ENCODE measurements around the gene BSCL2. TPM values are rescaled to one million over a fixed set of nuclear protein-coding genes. Genes with fewer than 3 reads are reported as not detected.

Gene BSCL2
- total and polyA plus RNA-seq, 2 of the 13 experiments (the other 11 are each of a cell fraction or from before 2014, with no cell fraction given): 19.5 to 21.1 TPM

DNA sequence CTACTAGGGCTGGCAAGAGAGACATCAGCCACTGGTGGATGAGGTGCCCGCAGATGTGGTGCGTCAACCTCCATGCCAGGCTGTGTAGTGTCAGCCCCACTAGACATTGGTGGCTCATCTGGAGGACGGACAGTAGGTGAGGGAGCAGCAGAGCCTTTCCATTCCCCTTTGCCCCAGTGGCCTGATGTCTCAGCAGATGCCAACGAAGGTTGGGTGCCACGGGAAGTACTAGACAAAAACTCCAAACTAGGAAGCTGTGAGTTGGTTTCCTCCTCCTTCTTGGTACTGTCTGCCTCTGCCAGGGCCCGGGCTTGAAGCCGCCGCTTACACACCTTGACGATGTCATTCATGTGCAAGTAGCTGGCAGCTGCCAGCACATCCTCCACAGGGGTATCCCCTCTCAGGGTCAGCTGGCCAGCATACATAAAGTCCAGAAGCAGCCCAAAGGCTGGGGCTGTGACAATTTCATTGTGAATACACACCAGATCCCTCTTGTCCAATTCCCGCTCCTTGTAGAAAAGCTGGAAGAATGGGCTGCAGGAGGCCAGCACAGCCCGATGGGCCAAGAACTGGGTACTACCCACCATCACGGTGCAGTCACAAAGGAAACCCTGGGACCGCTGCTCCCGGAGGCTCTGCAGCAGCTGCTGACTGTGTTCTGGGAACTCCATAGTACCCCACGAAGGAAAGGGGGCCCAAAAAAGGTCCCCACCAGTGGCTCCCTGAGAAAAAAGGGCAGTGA lies 45.9 kb upstream of the BSCL2 start:
- DNase-seq (ENCODE audit: low spot score) (no peak), ATAC-seq (peak; percentile 1; the same call in 2 of the 3 replicates), FAIRE-seq (no peak)
- H3K9ac ChIP-seq (ENCODE audit: insufficient read depth, low read depth, low read length): peak overlapping the region; percentile 79
- H3K4me3 ChIP-seq (replicated peaks in 1 of 3; ENCODE audit: insufficient read depth in 1 of 3, low read depth in 2 of 3, low read length in 3 of 3): peak overlapping the region; percentile 37 to 86 (median 55)
- in situ Hi-C loops (cut with HindIII; ENCODE audit: extremely low pct_ligation_motif_present, low pct_unique_long_range_greater_than_20kb): no loop called here
- no peaks in the 10 kb centered on the region for H3K79me2 ChIP-seq (ENCODE audit: insufficient read depth, low read length)
- H3K9me3 ChIP-seq (ENCODE audit: low read length): no peaks in the 10 kb centered on the region
- no peak overlapping the region for H2AFZ ChIP-seq (ENCODE audit: low read length)
- POLR2A ChIA-PET: interaction anchor here (0.5 to 4.4 kb wide), 42 partner anchors 8 to 247 kb away, joined by 3 to 129 read pairs (median 6); partner anchors contain the start of genes AHNAK, B3GAT3, C11orf98 and CSKMT
- H3K4me1 ChIP-seq (ENCODE audit: insufficient read depth, low read length): peaks cover 30% of the 10 kb centered on the region
- CTCF ChIA-PET (ENCODE audit: low intra/inter-chr PET ratio, low total read pairs): no interaction called here
- H4K20me1 ChIP-seq (ENCODE audit: insufficient read depth, low read length): no peaks in the 10 kb centered on the region
- intact Hi-C loops (cut with micrococcal nuclease; ENCODE audit: unreplicated experiment): no loop called here
- no peaks in the 10 kb centered on the region for H3K27me3 ChIP-seq (ENCODE audit: control insufficient read depth in 1 of 2, insufficient read depth in 2 of 2, low read length in 2 of 2)
- TF ChIP-seq ZNF766 (CRISPR knock-in tag; IDR thresholded peaks at IDR 0.05; ENCODE audit: borderline replicate concordance) (0 out of 2 replicates have a peak, but pooled peaks have one; percentile 13), ZNF605 (CRISPR knock-in tag; IDR thresholded peaks at IDR 0.05) (0 out of 2 replicates have a peak, but pooled peaks have one; percentile 25), ARID2 (CRISPR knock-in tag; IDR thresholded peaks at IDR 0.05; ENCODE audit: borderline replicate concordance) (0 out of 2 replicates have a peak, but pooled peaks have one; percentile 35), HOXA3 (CRISPR knock-in tag; IDR thresholded peaks at IDR 0.05) (no peak)
- H3K36me3 ChIP-seq (replicated peaks in 1 of 2; ENCODE audit: control insufficient read depth in 1 of 2, insufficient read depth in 2 of 2, low read length in 2 of 2): peaks cover 6 to 8% of the 10 kb centered on the region in 2 experiments; a peak in 3 of 5 replicates
- WGBS (ENCODE audit: low lambda C conversion rate): 95% methylated on average over 9 of the region's 15 CpGs
- peak overlapping the region; percentile 82 for H3K4me2 ChIP-seq (ENCODE audit: low read depth, low read length)
- peak overlapping the region; percentile 75 for H3K27ac ChIP-seq (ENCODE audit: extremely low read length, insufficient read depth, low read length)
- TSS peak; percentile 86 for BruUV-seq (replicated peaks)

DNA sequence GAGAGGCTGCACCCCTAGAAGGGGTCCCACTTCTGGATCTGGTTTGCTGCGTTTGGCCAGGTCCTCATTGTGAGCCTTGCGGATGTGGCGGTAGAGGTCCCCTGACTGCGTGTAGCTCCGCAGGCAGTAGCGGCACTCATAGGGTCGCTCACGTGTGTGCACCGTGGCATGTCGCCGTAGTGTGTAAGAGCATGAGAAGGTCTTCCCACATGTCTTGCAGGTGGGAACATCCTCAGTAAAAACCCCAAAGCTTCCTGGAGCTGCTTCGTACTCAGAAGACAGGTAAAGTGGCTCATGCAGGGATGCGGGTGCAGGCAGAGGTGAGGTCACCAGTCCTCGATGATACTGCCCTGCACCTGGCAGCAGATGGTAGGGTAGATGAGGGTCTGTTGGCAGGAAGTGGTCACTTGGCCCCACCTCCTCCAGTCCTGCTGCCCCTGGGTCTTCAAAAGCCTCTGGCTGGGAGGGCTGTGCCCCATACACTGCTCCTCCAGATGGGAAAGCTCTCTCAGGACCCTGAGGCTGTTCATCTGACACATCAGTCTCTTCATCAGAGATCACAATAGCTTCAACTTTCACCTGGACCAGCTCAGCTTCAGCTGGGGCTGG lies 45.1 kb upstream of the BSCL2 start:
- Histone ChIP-seq H3K27me3 (ENCODE audit: control insufficient read depth in 1 of 2, insufficient read depth in 2 of 2, low read length in 2 of 2) (no peaks in the 10 kb centered on the region), H3K36me3 (replicated peaks in 1 of 2; ENCODE audit: control insufficient read depth in 1 of 2, insufficient read depth in 2 of 2, low read length in 2 of 2) (peaks cover 6 to 8% of the 10 kb centered on the region in 2 experiments; a peak in 3 of 5 replicates), H3K4me1 (ENCODE audit: insufficient read depth, low read length) (peaks cover 24% of the 10 kb centered on the region), H3K4me3 (replicated peaks in 1 of 3; ENCODE audit: insufficient read depth in 1 of 3, low read depth in 2 of 3, low read length in 3 of 3) (no peak overlapping the region), H4K20me1 (ENCODE audit: insufficient read depth, low read length) (no peaks in the 10 kb centered on the region), H3K9me3 (ENCODE audit: low read length) (no peaks in the 10 kb centered on the region), H3K79me2 (ENCODE audit: insufficient read depth, low read length) (no peaks in the 10 kb centered on the region), H3K4me2 (ENCODE audit: low read depth, low read length) (no peak overlapping the region), H3K27ac (ENCODE audit: extremely low read length, insufficient read depth, low read length) (no peak overlapping the region), H2AFZ (ENCODE audit: low read length) (no peak overlapping the region), H3K9ac (ENCODE audit: insufficient read depth, low read depth, low read length) (no peak overlapping the region)
- no TSS peak for BruUV-seq (replicated peaks)
- WGBS (ENCODE audit: low lambda C conversion rate): 96% methylated on average over 11 of the region's 14 CpGs
- in situ Hi-C loops (cut with HindIII; ENCODE audit: extremely low pct_ligation_motif_present, low pct_unique_long_range_greater_than_20kb) (no loop called here), intact Hi-C loops (cut with micrococcal nuclease; ENCODE audit: unreplicated experiment) (no loop called here)
- no peak for DNase-seq (ENCODE audit: low spot score)
- FAIRE-seq: no peak
- TF ChIP-seq DPF2 (CRISPR knock-in tag; IDR thresholded peaks at IDR 0.05; ENCODE audit: borderline replicate concordance, low read depth) (no peak), SOX5 (CRISPR knock-in tag; IDR thresholded peaks at IDR 0.05; ENCODE audit: borderline replicate concordance) (no peak), ZNF7 (CRISPR knock-in tag; IDR thresholded peaks at IDR 0.05) (no peak), NBN (conservative IDR thresholded peaks at IDR 0.05) (no peak), FOXM1 (CRISPR knock-in tag; IDR thresholded peaks at IDR 0.05) (no peak), ZNF3 (CRISPR knock-in tag; IDR thresholded peaks at IDR 0.05) (no peak), ZNF205 (CRISPR knock-in tag; IDR thresholded peaks at IDR 0.05) (no peak), CAMTA2 (CRISPR knock-in tag; IDR thresholded peaks at IDR 0.05; ENCODE audit: borderline replicate concordance) (no peak)
- TF ChIP-seq, protein P1, sequence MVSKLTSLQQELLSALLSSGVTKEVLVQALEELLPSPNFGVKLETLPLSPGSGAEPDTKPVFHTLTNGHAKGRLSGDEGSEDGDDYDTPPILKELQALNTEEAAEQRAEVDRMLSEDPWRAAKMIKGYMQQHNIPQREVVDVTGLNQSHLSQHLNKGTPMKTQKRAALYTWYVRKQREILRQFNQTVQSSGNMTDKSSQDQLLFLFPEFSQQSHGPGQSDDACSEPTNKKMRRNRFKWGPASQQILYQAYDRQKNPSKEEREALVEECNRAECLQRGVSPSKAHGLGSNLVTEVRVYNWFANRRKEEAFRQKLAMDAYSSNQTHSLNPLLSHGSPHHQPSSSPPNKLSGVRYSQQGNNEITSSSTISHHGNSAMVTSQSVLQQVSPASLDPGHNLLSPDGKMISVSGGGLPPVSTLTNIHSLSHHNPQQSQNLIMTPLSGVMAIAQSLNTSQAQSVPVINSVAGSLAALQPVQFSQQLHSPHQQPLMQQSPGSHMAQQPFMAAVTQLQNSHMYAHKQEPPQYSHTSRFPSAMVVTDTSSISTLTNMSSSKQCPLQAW (CRISPR knock-in tag; IDR thresholded peaks at IDR 0.05): no peak
- TF ChIP-seq, protein P2, sequence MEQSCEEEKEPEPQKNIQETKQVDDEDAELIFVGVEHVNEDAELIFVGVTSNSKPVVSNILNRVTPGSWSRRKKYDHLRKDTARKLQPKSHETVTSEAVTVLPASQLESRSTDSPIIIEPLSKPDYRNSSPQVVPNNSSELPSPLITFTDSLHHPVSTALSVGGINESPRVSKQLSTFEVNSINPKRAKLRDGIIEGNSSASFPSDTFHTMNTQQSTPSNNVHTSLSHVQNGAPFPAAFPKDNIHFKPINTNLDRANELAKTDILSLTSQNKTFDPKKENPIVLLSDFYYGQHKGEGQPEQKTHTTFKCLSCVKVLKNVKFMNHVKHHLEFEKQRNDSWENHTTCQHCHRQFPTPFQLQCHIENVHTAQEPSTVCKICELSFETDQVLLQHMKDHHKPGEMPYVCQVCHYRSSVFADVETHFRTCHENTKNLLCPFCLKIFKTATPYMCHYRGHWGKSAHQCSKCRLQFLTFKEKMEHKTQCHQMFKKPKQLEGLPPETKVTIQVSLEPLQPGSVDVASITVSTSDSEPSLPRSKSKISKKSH (CRISPR knock-in tag; IDR thresholded peaks at IDR 0.05; ENCODE audit: borderline replicate concordance): no peak
- CTCF ChIA-PET (ENCODE audit: low intra/inter-chr PET ratio, low total read pairs): no interaction called here
- no peak for ATAC-seq
- POLR2A ChIA-PET: interaction anchor here (0.6 to 4.4 kb wide), 2 partner anchors 23 to 80 kb away, joined by 3 to 129 read pairs; partner anchors contain the start of genes HNRNPUL2, STX5 and TTC9C

Measured in HepG2 (cell line).